Ureter (tissue), 1 donor: ENCODE results near the gene SLC37A1. TPM values are rescaled to one million over a fixed set of nuclear protein-coding genes. Genes with fewer than 3 reads are reported as not detected.

Source experiments
- DNase-seq: peaks from one replicate; pipeline ENCODE4 v3.0.0-alpha.2; 2020; ENCODE audit warnings: low spot score
- total RNA-seq: library from RNA; stranded (reverse); gene quantifications from one replicate; pipeline ENCODE4 v1.2.4, GENCODE V29; 2023
- donor health status: DM: yes; HTN: yes; CAD: no.

SLC37A1 gene
- total RNA-seq, 1 donor from 2014 or later: 48.0 TPM

GRCh38 chr21:42526379-42526727, 12.7 kb downstream of the SLC37A1 start:
- DNase-seq: no peak

- DNase-seq: no peak
These were observed 13.5 kb downstream of the SLC37A1 start for GRCh38 chr21:42527127-42527488.

- no peak for DNase-seq
These were observed 14.0 kb downstream of the SLC37A1 start for GRCh38 chr21:42527489-42528158.

GRCh38 chr21:42530167-42530518, 16.5 kb downstream of the SLC37A1 start:
- no peak for DNase-seq

GRCh38 chr21:42531771-42532170, 18.1 kb downstream of the SLC37A1 start:
- DNase-seq: no peak

- DNase-seq: peak; percentile 85
These were observed 19.0 kb downstream of the SLC37A1 start for GRCh38 chr21:42532466-42533181.

- no peak for DNase-seq
These were observed 19.8 kb downstream of the SLC37A1 start for GRCh38 chr21:42533306-42533962.

GRCh38 chr21:42533963-42534355, 20.3 kb downstream of the SLC37A1 start:
- no peak for DNase-seq

- no peak for DNase-seq
These were observed 21.0 kb downstream of the SLC37A1 start for GRCh38 chr21:42534421-42535378.

- DNase-seq: no peak
These were observed 22.0 kb downstream of the SLC37A1 start for GRCh38 chr21:42535602-42536171.

- no peak for DNase-seq
These were observed 22.9 kb downstream of the SLC37A1 start for GRCh38 chr21:42536601-42537000.

- DNase-seq: no peak
These were observed 23.6 kb downstream of the SLC37A1 start for GRCh38 chr21:42537106-42537742.

GRCh38 chr21:42538479-42539275, 25.0 kb downstream of the SLC37A1 start:
- DNase-seq: no peak

- no peak for DNase-seq
These were observed 25.7 kb downstream of the SLC37A1 start for GRCh38 chr21:42539342-42539741.

GRCh38 chr21:42539931-42540343, 26.3 kb downstream of the SLC37A1 start:
- no peak for DNase-seq

- no peak for DNase-seq
These were observed 26.7 kb downstream of the SLC37A1 start for GRCh38 chr21:42540396-42540795.

- DNase-seq: no peak
These were observed 27.5 kb downstream of the SLC37A1 start for GRCh38 chr21:42541174-42541573.

- DNase-seq: no peak
These were observed 28.0 kb downstream of the SLC37A1 start for GRCh38 chr21:42541618-42542017.

GRCh38 chr21:42542196-42542595, 28.5 kb downstream of the SLC37A1 start:
- no peak for DNase-seq

- DNase-seq: no peak
These were observed 28.9 kb downstream of the SLC37A1 start for GRCh38 chr21:42542596-42542995.
